Adrenal gland (tissue), 5 donors: ENCODE data around the gene TINCR.

Experiments
- POLR2A ChIP-seq, 2 donors: fragments of 450-650 bp; IDR thresholded peaks; one replicate each; pipeline ENCODE4 v1.6.1; 2017; ENCODE audit warnings: antibody characterized with exemption in 2 of 2, mild to moderate bottlenecking in 2 of 2, moderate library complexity in 1 of 2
- TF ChIP-seq, protein P1 (sequence below), 6 experiments: fragments of 450-650 bp in 4 of 6; fragments of 200-600 bp in 2 of 6; sonication (generic) in 1 of 6; IDR thresholded peaks; 1 replicate in 5 of 6; 2 replicates in 1 of 6; pipeline versions ENCODE4 v1.5.1 to v1.8.0; 2016 to 2021; ENCODE audit warnings: antibody characterized with exemption in 6 of 6, mild to moderate bottlenecking in 2 of 6, moderate library complexity in 1 of 6
- donor health status: DM: no; HTN: no; CAD: no.

GRCh38 chr19:5590865-5591154 is 23.1 kb upstream of the TINCR start:
- no peak for TF ChIP-seq POLR2A (IDR thresholded peaks at IDR 0.05)
- TF ChIP-seq, protein P1, sequence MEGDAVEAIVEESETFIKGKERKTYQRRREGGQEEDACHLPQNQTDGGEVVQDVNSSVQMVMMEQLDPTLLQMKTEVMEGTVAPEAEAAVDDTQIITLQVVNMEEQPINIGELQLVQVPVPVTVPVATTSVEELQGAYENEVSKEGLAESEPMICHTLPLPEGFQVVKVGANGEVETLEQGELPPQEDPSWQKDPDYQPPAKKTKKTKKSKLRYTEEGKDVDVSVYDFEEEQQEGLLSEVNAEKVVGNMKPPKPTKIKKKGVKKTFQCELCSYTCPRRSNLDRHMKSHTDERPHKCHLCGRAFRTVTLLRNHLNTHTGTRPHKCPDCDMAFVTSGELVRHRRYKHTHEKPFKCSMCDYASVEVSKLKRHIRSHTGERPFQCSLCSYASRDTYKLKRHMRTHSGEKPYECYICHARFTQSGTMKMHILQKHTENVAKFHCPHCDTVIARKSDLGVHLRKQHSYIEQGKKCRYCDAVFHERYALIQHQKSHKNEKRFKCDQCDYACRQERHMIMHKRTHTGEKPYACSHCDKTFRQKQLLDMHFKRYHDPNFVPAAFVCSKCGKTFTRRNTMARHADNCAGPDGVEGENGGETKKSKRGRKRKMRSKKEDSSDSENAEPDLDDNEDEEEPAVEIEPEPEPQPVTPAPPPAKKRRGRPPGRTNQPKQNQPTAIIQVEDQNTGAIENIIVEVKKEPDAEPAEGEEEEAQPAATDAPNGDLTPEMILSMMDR (IDR thresholded peaks at IDR 0.05): no peak
